ENCODE results near the gene ABCC4. TPM values are rescaled to one million over a fixed set of nuclear protein-coding genes. Genes with fewer than 3 reads are reported as not detected.
"Not testable (repeated sequence)": the region's sequence is repeated elsewhere in the genome, so short reads cannot be mapped to it uniquely, and the experiment has no call there.

Gene ABCC4
- total RNA-seq, 1 donor from 2014 or later, result 2.5 TPM

GRCh38 chr13:95300625-95301182, 547 bp downstream of the ABCC4 start:
- intact Hi-C loops (cut with DNase I), result no loop called here

GRCh38 chr13:95298971-95299621, 2.2 kb downstream of the ABCC4 start:
- no peak for ATAC-seq (ENCODE audit: poor library complexity)
- intact Hi-C loops (cut with DNase I), result no loop called here
- no peak for DNase-seq

More at GRCh38 chr13:95300625-95301182, 547 bp downstream of the ABCC4 start:
- ATAC-seq (ENCODE audit: poor library complexity), result peak; percentile 39
- DNase-seq, result peak; percentile 65

DNA sequence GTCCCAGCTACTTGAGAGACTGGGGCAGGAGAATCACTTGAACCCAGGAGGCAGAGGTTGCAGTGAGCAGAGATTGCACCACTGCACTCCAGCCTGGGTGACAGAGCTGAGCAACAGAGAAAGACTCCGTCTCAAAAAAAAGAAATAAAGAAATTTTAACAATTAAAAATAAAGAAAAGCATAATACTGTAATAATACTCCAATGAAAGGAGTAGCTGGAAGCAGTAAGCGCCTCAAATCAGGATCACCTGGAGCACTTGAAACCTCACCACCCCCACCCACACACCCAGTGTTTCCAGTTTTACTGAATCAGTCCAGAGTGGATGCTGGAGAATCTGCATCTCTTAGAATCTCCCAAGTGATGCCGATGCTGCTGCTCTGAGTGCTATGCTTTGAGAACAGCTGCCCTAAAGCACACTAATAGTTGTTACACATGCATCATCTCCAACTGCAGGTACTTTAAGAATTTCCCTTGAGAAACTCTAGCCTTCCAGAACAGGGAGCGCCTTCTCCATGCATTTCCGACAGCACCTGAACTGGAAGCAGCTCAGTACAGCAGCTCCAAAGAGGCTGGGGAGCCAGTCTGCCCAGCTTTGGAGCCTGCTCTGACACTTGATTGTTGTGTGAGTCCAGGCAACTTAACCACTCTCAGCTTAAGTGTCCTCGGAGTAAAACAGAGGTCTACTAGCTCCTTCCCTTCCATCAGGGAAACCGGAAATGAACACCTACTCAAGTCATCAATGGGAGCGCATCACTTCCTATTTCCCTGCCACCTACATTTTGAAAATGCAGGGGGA, 2.9 kb downstream of the ABCC4 start:
- intact Hi-C loops (cut with DNase I), result no loop called here
- no peak for ATAC-seq (ENCODE audit: poor library complexity)

GRCh38 chr13:95296326-95296925, 4.8 kb downstream of the ABCC4 start:
- peak; percentile 66 for ATAC-seq (ENCODE audit: poor library complexity)
- DNase-seq, result no peak
- intact Hi-C loops (cut with DNase I), result no loop called here

More for the DNA sequence above, 2.9 kb downstream of the ABCC4 start:
- DNase-seq, result no peak

GRCh38 chr13:95295026-95295425, 6.2 kb downstream of the ABCC4 start:
- intact Hi-C loops (cut with DNase I), result no loop called here

DNA sequence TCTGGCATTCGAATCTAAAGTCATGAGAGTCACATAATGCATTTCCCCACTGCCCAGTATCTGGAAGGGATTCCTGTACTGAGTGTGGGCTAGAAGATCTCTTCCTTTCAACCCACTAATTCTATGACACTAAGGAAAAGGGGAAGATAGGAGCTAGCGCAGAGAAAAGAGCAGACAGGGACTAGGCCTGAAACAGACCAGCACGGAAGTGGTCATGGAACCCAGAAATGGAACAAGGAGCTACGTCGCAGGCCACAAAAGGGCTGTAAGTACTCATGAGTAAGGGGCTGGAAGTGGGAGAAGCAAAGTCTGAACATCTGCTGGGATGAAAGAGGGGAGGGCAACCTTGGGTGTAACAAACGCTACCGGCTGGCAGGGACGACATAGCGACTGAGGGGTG, 8.6 kb downstream of the ABCC4 start:
- intact Hi-C loops (cut with DNase I), result no loop called here
- no peak for DNase-seq
- ATAC-seq (ENCODE audit: poor library complexity), result no peak

More at GRCh38 chr13:95295026-95295425, 6.2 kb downstream of the ABCC4 start:
- ATAC-seq (ENCODE audit: poor library complexity) (no peak), DNase-seq (no peak)

DNA sequence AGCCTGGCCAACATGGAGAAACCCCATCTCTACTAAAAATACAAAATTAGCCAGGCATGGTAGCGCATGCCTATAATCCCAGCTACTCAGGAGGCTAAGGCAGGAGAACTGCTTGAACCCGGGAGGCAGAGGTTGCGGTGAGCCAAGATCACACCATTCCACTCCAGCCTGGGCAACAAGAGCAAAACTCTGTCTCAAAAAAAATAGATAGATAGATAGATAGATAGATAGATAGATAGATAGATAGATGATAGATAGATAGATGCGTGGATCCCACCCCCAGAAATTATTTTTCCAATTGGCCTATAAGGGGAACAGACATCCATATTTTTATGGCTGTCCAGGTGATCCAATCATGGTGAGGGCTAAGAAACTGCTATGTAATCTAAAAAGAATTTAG, 11.3 kb downstream of the ABCC4 start:
- ATAC-seq (ENCODE audit: poor library complexity); intact Hi-C loops (cut with DNase I); DNase-seq: not testable (repeated sequence)

GRCh38 chr13:95289020-95289444, 12.2 kb downstream of the ABCC4 start:
- intact Hi-C loops (cut with DNase I), result no loop called here
- no peak for ATAC-seq (ENCODE audit: poor library complexity)
- no peak for DNase-seq

- intact Hi-C loops (cut with DNase I), result no loop called here
- DNase-seq (no peak), ATAC-seq (ENCODE audit: poor library complexity) (no peak)
These were observed 16.8 kb downstream of the ABCC4 start for GRCh38 chr13:95284436-95284835.

DNA sequence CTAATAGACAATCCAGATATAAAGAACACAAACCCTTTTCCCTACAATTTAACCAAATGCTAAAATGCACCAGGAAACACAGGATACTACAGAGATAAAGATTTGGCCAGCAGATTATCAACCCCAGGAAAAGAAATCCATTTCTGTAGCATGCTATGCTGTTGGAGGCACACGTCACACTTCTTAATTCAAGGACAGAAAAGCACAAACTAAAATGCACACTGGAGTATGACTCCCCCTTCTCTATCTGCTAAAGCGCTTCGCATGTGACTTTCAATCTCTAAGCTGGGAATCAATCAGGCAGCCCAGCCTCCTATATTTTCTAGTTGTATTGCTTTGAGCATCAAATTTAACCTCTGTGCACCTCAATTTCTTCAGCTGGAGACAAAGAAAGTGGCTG, 22.2 kb downstream of the ABCC4 start:
- intact Hi-C loops (cut with DNase I), result no loop called here
- DNase-seq (no peak), ATAC-seq (ENCODE audit: poor library complexity) (no peak)

DNA sequence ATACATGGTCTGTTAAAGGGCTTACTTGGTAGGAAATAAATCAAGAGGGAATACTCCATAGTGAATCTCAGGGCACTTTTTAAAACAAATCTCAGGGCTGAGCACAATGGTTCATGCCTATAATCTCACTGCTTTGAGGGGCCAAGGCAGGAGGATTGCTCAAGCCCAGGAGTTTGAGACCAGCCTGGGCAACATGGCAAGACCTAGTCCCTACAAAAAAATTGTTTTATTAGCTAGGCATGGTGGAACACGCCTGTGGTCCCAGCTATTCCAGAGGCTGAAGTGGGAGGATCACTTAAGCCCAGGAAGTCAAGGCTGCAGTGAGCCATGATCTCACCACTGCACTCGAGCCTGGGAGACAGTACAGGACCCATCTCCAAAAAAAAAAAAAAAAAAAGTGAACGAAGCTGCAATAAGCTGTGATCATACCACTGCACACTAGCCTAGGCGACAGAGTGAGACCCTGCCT, 25.2 kb downstream of the ABCC4 start:
- DNase-seq, result no peak

DNA sequence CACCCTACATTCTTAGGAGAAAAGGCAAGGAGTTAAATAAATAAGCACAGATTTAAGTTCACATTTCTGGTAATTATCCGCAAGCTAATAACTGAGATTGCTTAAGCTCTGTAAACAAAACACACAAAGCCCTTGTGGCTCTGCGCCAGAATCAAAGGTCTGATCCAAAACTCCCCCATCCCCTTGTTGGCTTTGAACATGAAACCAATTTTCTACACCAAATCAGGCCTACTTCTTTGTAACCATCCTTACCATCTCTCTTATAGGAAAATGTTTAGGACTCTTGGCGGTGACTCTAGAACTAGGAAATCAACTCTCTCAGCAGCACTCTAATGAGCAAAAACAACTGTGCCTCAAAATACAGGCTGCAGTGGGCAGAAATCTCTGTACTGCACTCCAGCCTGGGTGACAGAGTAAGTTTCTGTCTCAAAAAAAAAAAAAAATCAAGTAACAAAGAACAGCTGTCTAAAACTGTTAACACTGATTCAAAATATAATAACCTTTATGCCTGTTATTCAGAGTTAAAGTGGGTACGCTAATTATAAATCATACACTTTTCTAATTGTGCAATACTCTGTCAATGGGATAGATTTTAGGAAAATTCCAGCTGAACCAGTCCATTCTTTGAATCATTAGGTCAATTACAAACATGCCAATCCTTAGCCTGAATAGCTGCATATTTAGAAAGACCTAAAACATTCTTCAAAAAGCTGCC, 25.8 kb downstream of the ABCC4 start:
- intact Hi-C loops (cut with DNase I), result no loop called here
- DNase-seq, result no peak
- peak; percentile 30 for ATAC-seq (ENCODE audit: poor library complexity)

More for the DNA sequence above, 25.2 kb downstream of the ABCC4 start:
- intact Hi-C loops (cut with DNase I), result no loop called here
- no peak for ATAC-seq (ENCODE audit: poor library complexity)

GRCh38 chr13:95273592-95274132, 27.6 kb downstream of the ABCC4 start:
- intact Hi-C loops (cut with DNase I); ATAC-seq (ENCODE audit: poor library complexity); DNase-seq: not testable (repeated sequence)

GRCh38 chr13:95272076-95272475, 29.2 kb downstream of the ABCC4 start:
- intact Hi-C loops (cut with DNase I); DNase-seq; ATAC-seq (ENCODE audit: poor library complexity): not testable (repeated sequence)

DNA sequence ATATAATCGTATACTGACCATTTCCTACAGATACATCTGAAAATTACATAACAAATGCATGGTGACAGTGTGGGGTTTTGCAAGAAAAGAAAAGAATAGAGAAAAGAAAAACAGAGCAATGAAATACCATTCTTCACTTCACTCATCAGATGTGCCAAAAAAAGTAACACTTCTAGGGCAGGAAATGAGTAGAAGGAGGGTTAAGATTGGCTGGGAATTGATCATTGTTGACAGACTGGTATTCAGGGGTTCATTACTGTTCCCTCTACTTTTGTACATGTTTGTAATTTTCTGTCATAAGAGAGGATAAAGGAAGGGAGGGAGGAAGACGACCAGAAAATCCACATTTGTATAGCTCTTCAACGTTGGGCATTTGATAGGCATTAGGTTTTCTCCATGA, 31.5 kb downstream of the ABCC4 start:
- ATAC-seq (ENCODE audit: poor library complexity) (no peak), DNase-seq (no peak)
- intact Hi-C loops (cut with DNase I), result no loop called here

- intact Hi-C loops (cut with DNase I), result not testable (repeated sequence)
These were observed 32.7 kb downstream of the ABCC4 start for GRCh38 chr13:95268343-95269065.

DNA sequence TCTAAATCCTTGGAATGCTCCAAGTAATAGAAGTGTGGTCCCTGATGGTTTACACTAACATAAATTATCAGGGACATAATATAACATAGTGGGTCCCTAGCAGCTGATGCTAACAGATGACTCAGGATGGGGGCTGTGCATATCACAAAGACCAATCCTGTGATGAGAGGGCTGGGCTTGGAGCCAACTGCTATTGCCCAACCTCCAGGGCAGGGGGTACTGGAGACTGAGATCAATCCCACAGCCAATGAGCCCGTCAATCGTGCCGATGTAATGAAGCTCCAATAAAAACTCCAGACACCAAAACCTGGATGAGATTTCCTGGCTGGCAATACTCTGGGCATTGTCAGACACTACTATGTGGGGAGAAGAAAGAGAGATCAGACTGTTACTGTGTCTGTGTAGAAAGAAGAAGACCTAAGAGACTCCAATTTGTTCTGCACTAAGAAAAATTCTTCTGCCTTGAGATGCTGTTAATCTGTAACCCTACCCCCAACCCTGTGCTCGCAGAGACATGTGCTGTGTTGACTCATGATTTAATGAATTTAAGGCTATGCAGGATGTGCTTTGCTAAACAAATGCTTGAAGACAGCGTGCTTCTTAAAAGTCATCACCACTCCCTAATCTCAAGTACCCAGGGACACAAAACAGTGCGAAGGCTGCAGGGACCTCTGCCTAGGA, 33.4 kb downstream of the ABCC4 start:
- intact Hi-C loops (cut with DNase I), result no loop called here
- ATAC-seq (ENCODE audit: poor library complexity) (no peak), DNase-seq (no peak)

More at GRCh38 chr13:95268343-95269065, 32.7 kb downstream of the ABCC4 start:
- not testable (repeated sequence) for ATAC-seq (ENCODE audit: poor library complexity); DNase-seq
